Hypothalamus (tissue), 51 donors: Measurements from ENCODE around the gene FKBP8.

Source experiments
- DNase-seq, 51 donors: peaks; one replicate each; lab custom pipeline; 2025; lab: John Stamatoyannopoulos, UW

The FKBP8 gene

GRCh38 chr19:18488838-18489626 lies 54.3 kb downstream of the FKBP8 start:
- peak in 5 of 51 donors; percentile 13 to 40 (median 26) for DNase-seq

- peak in 10 of 51 donors; percentile 8 to 43 (median 18) for DNase-seq
Observed at GRCh38 chr19:18488403-18488723, 55.0 kb downstream of the FKBP8 start.

GRCh38 chr19:18487576-18488402 lies 55.6 kb downstream of the FKBP8 start:
- peak in 1 of 51 donors; percentile 17 for DNase-seq

- DNase-seq: no peak
Observed at GRCh38 chr19:18486746-18487145, 56.6 kb downstream of the FKBP8 start.

- DNase-seq: no peak
Observed at GRCh38 chr19:18484992-18485391, 58.4 kb downstream of the FKBP8 start.

- no peak for DNase-seq
Observed at GRCh38 chr19:18483119-18483890, 60.1 kb downstream of the FKBP8 start.
